ENCODE results near the gene LYPD1. TPM values are rescaled to one million over a fixed set of nuclear protein-coding genes. Genes with fewer than 3 reads are reported as not detected.

The LYPD1 gene
- total and polyA plus RNA-seq, 2 experiments from 2014 or later: 1.5 to 4.2 TPM

- H3K27me3 Mint-ChIP-seq (ENCODE audit: insufficient read depth, low read depth, poor library complexity): peaks cover 5% of the 10 kb centered on the region
- peak overlapping the region; percentile 67 for H3K27ac ChIP-seq (ENCODE audit: low read depth)
- peaks cover 8% of the 10 kb centered on the region; the same call in 1 of the 2 replicates for H3K9me2 ChIP-seq (ENCODE audit: insufficient read depth)
- no peaks in the 10 kb centered on the region for H3K36me3 ChIP-seq (ENCODE audit: insufficient read depth)
- no peak overlapping the region for H3K4me3 ChIP-seq
- no peaks in the 10 kb centered on the region for H3K36me3 Mint-ChIP-seq (ENCODE audit: low read depth)
- no peak overlapping the region for H2AFZ ChIP-seq
- H3K4me2 ChIP-seq: peak overlapping the region; percentile 0; the same call in 1 of the 2 replicates
- H3K4me3 Mint-ChIP-seq: no peak overlapping the region
- TF ChIP-seq ZNF114 (CRISPR knock-in tag; IDR thresholded peaks at IDR 0.05) (no peak), EZH2 (IDR thresholded peaks at IDR 0.05; ENCODE audit: low read depth, unreplicated experiment) (no peak), STAT1 (IDR thresholded peaks at IDR 0.05; ENCODE audit: unreplicated experiment) (no peak), NANOG (IDR thresholded peaks at IDR 0.05; ENCODE audit: borderline replicate concordance) (no peak), ZNF462 (CRISPR knock-in tag; IDR thresholded peaks at IDR 0.05) (no peak), POLR2AphosphoS5 (IDR thresholded peaks at IDR 0.05; ENCODE audit: low read depth) (no peak), REST (IDR thresholded peaks at IDR 0.05; ENCODE audit: unreplicated experiment) (no peak), CREB1 (CRISPR knock-in tag; IDR thresholded peaks at IDR 0.05; ENCODE audit: low read depth) (no peak), JUNB (IDR thresholded peaks at IDR 0.05; ENCODE audit: unreplicated experiment) (no peak), ZNF331 (CRISPR knock-in tag; IDR thresholded peaks at IDR 0.05; ENCODE audit: low read depth) (no peak), ETS1 (IDR thresholded peaks at IDR 0.05) (no peak), CTCF (conservative IDR thresholded peaks at IDR 0.05; ENCODE audit: low read depth in 2 of 2) (no peak), EZH2phosphoT487 (IDR thresholded peaks at IDR 0.05; ENCODE audit: unreplicated experiment) (no peak)
- no peak for ATAC-seq
- no peaks in the 10 kb centered on the region for H3K9me3 Mint-ChIP-seq
- H3K27ac Mint-ChIP-seq: peak overlapping the region; percentile 33; the same call in 1 of the 2 replicates
- H3F3A ChIP-seq (replicated peaks; ENCODE audit: low read depth): no peaks in the 10 kb centered on the region
- peaks cover 22% of the 10 kb centered on the region for H3K4me1 ChIP-seq (ENCODE audit: insufficient read depth)
- H3K4me1 Mint-ChIP-seq: peaks cover 19% of the 10 kb centered on the region
- H4K20me1 ChIP-seq (replicated peaks; ENCODE audit: insufficient read depth): no peaks in the 10 kb centered on the region
- H3K79me2 ChIP-seq (replicated peaks; ENCODE audit: insufficient read depth): no peaks in the 10 kb centered on the region
- no peaks in the 10 kb centered on the region for H3K27me3 ChIP-seq (ENCODE audit: insufficient read depth)
- peak; percentile 40 for DNase-seq (ENCODE audit: low spot score)
Observed at GRCh38 chr2:132656266-132656975, 13.6 kb downstream of the LYPD1 start.
